A204.1 (cell line): ENCODE data around the gene TOR4A.

Source experiments
- FAIRE-seq: peaks from 2 replicates; lab custom pipeline; 2012; peaks lifted over from hg19 to GRCh38; lab: Jason Lieb, UNC

TOR4A gene

GRCh38 chr9:137295849-137296669 lies 18.5 kb downstream of the TOR4A start:
- no peak for FAIRE-seq

DNA sequence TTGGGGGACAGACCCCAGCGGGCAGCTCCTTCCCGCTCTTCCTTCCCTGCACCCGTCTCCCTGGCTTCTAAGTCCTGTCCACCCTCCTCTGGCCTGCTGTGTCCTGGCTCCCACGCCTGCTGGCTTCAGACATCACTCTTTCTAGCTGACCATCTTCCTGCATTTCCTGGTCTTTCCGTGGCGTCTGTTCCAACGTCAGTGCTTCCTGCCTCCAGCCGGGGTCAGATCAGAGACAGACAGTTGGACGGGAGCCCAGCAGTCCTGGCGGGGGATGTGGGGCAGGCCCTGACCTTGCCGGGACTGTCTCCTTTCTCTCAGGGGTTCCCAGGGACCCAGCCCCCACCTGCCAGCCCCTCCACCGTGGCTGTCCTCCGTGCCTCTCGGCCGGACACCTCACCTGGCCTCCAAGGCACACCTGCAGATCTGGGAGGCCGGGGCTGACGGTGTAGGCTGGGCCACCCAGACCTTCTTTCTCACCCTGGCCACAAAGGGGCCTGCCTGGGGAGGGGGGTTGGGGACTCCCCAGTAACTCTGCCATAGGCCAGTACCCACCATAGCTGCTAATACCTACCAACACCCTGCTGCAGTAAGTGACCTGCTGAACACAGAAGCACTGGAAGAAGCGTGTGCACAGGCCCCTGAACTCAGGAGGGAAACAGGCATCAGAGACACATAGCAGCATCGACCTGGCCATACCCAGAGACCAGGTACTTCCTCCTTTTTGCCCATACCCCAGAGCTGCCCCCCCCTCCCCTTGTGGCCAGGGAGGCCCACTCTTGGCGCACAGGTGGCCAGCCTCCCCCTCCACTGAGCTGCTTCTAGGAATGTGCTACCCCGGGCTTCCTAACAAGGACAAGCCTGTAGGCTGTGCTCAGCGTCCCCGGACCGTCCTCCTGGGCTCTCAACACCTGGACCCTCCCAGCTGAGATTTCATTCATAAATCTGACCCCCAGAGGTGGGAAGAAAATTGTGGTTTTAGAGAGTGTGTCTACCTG lies 19.4 kb downstream of the TOR4A start:
- FAIRE-seq: no peak

- no peak for FAIRE-seq
These were observed 20.4 kb downstream of the TOR4A start for GRCh38 chr9:137297966-137298365.

GRCh38 chr9:137298401-137299202 lies 21.1 kb downstream of the TOR4A start:
- FAIRE-seq: no peak

DNA sequence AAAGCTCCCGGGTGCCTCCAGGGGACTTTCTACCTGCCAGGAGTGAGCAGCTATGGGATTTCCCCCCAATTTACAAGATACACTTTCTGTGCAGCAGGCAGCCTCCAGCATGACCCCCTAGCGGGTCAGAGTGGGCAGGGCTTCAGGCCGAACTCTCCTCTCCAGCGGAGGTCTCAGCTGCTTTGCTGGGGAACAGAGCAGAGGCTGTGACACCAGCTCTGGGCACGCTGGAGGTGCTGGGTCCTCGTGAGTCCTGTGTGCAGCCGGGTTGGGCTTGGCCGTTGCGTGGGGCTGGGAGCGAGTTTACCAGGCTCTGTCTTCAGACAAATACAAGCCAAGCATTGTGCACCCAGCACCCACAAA lies 21.7 kb downstream of the TOR4A start:
- no peak for FAIRE-seq

DNA sequence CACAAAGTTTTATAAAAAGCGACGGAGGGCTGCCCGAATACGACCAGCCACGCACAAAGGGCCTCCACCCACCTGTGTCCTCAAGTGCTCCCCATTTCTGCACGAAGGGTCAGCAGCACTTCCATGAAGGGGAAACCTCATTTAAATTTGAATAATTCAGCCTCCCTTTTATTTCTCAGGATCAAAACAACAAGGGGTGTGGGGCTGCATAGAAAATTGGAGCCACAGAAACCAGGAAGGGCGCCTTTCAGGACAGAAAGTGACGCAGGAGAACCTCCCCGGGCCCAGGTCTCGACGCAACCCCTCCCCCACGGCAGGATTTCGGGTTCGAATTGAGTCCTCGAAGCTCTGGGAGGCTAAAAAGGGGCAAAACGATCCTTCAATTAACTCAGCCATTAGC lies 22.4 kb downstream of the TOR4A start:
- FAIRE-seq: no peak

- no peak for FAIRE-seq
These were observed 23.1 kb downstream of the TOR4A start for GRCh38 chr9:137300567-137301080.

DNA sequence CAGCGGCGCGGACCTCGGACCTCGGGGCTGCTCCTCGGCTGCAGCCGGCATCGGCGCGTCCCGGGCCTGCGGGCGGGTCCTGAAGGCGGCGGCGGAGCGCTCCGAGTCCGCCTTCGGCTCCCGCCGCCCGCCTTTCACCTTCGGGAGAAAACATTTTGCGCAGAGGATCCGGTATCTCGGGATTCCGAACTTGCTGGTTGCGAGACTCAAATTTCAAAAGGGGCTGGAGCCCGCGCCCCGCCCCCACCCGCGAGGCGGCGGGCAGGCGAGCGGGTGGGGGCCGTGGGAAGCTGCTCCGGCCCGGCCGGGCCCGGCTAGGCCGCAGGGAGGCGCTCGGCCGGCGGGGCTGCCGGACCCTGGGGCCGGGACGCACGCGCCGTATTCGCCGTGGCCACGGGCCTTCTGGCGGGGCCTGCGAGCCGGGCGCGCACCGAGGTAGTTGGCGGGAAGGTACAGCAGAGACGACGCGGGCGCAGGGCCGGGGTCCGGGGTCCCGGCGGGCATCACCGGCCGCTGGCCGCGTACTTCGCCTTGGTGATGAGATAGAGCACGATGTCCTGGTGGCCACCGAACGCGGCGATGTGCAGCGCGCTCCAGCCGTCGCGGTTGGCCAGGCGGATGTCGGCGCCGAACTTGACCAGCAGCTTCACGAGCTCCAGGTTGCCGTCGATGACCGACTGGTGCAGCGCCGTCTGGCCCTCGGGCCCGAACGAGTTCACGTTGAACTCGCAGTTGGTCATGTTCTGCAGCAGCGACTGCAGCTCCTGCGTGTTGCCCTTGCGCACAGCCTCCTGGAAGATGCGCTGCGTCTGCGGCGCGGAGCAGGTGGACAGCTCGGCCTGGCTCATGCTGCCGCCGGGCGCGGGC lies 23.8 kb downstream of the TOR4A start:
- no peak for FAIRE-seq

DNA sequence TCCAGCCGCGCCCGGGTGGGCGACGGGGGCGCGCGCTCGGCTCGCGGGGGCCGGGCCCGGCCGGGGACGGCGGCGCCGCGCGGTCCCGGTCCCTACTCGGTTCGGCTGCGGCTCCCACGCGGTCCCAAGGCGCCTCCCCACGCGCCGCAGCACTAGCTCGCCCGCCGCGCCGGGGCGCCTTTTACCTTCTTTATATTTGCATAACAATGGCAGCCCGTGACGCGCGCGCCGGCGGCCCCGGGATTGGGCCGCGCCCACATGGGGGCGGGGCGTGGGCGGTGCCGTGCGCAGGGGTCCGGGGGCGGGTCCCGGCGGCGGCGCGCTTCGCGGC lies 24.6 kb downstream of the TOR4A start, which contains the start of gene NRARP:
NRARP (minus strand) TSS at position 154 of the 331 bp plus-strand sequence. CDS start 343 bp downstream, outside the sequence.
- no peak for FAIRE-seq

- no peak for FAIRE-seq
These were observed 25.1 kb downstream of the TOR4A start for GRCh38 chr9:137302449-137303150.

GRCh38 chr9:137303151-137303892 lies 25.8 kb downstream of the TOR4A start:
- no peak for FAIRE-seq

DNA sequence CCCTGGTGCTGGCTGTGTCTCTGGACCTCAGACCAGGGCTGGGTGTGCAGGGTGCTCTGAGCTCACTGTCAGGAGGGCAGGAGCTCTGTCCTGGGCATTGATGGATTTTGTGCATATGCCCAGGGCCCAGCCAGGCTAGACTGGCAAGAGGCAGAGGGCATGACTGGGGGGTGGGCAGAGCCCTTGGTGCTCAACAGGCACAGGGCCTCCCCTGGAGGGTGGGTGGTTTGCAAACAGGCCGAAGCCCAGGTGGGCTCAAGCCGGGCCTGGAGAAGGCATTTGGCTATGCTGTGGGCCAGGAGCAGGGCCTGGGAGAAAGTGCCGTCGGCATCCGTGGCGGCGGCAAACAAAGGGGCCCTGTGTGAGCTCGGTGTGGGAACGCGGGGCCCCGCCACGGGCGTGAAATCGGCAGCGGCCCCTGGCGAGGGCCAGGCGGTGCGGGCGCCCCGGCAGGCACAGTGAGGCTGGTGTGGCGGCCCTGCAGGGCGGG lies 26.4 kb downstream of the TOR4A start:
- no peak for FAIRE-seq

DNA sequence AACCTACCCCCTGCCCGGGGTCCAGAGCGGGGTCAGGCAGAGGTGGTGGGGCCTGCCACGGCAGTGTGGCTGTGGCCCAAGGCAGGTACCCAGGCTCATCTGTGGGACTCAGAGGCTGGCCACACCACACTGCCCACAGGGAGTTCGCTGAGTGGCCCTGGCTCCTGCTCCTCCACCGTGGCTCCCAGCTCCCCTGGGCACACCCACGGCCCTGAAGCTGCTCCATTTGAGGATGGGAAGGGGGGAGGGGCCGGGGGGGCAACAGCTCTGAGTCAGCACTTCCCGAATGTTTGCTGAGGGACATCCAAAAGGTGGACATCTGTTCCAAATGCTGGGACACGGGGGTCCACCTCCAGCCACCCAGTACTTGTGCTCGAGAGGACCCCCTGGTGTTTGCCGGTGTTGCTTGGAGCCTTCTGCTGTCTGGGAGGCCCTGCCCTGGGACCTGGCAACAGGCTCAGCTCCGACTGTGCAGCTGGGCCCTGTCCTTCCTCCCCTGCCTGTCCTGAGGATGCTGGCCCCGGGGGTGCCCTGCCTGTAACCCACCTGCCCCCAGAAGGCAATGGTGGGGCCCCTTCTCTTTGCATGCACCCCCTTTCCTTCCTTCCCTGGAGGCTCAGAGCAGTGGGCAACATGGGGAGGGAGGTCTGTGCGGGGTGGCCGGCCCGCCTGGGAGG lies 27.0 kb downstream of the TOR4A start:
- no peak for FAIRE-seq

DNA sequence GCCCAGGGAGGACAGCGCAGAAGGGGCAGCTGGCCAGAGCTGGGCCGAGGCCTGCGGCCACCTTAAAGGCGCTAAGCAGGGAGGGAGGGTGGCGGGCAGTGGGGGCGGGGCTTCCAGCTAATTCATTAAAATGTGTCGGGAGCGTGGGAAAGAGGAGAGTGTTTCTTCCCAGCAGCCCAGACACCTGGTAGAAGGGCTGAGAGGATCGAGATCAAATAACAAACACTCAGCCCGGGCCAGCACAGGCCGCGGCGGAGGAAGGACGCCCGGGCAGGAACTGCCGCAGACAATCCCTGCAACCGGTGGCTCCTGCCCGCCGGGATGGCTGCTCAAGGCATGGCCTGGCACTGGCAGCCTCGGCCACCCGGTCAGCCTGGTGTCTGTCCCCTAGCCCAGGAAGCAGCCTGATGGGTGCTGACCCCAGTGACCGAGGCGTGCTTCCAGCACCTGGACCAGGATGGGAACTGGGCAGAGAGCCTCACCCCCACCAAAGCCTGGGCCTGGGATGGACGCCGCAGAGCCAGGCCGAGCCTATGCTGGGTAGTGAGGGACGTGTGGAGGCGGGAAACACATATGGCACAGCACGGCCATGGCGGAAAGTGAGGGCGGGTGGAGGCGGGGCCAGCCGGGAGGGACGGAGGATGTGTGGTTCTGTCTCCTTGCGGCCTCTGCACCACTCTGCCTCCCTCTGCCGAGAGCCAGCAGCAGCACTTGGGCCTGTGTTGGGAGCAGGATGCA lies 27.7 kb downstream of the TOR4A start:
- FAIRE-seq: no peak

DNA sequence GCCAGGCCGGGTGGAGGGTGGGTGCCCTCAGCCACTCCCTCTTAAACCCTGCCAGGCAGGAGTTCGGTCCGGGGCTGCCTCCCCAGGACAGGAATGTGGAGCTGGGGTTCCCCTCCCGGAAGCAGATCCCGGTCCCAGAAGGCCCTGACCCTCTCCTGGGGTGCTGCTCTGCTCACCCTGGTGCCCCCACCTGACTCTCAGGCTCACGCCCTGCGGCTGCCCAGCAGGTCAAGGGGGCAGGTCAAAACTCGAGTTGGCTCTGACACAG lies 28.2 kb downstream of the TOR4A start:
- no peak for FAIRE-seq

DNA sequence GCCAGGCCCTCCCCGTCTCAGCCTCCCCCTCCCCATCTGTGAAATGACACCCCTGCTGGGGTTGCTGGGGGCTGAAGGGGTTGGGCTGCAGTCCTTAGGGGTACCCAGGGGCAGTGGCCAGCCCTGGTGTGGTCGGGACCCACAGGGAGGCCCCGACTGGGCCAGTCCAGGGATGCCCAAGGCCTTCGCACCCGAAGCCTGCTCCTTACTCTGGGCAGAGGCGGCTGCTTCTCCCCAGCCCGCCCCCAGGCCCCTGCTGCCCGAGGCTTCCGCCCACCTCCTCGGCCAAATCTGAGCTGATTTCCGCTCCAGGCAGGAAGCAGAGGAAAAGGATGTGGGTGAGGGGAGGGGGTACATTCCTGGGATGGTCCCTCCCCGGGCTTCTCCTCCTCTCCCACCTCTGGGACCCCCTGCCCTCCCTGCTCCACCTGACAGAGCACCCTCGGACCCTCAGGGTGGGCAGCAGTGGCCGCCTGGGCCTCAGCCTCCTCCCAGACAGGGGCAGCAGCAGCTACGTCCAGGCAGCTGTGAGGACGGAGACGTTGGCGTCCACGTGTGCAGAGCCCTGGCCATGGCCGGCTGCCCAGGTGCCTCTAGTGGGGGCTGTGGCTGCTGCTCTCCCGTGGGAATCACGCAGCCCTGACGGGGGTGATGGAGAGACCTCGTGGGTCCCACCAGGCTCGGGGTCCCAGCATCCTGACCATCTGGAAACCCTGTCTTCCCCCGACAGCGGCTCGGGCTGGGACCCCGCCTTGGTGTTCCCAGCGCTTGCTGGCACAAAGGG lies 28.7 kb downstream of the TOR4A start:
- FAIRE-seq: no peak

- FAIRE-seq: no peak
These were observed 29.3 kb downstream of the TOR4A start for GRCh38 chr9:137306850-137307254.
